Neural cell (in vitro differentiated cells): ENCODE data around the gene ADAMTS6. TPM values are rescaled to one million over a fixed set of nuclear protein-coding genes. Genes with fewer than 3 reads are reported as not detected.

ENCODE experiments used
- H2AFZ ChIP-seq: fragments of 200-600, 300-800 bp; sonication (generic), shearing (Covaris generic); 2 replicates; pipeline ENCODE4 v1.6.0; 2014; ENCODE audit warnings: low read depth, mild to moderate bottlenecking, antibody characterized with exemption, low read length, moderate library complexity
- H3F3A ChIP-seq: fragments of 200-600 bp; shearing (Covaris generic); 2 replicates; pipeline ENCODE4 v1.6.1; 2016; ENCODE audit warnings: mild to moderate bottlenecking, moderate library complexity, mixed read lengths, antibody characterized with exemption, low read length; ENCODE audit not compliant: insufficient read depth, poor library complexity, severe bottlenecking
- H3K27ac ChIP-seq: fragments of 200-600, 300-800 bp; sonication (generic), shearing (Covaris generic); 2 replicates; pipeline ENCODE4 v1.5.1; 2014; ENCODE audit warnings: mild to moderate bottlenecking, low read length, moderate library complexity
- H3K27me3 ChIP-seq: fragments of 300-800, 200-600 bp; sonication (generic), shearing (Covaris generic); 2 replicates; pipeline ENCODE4 v1.6.0; 2014; ENCODE audit warnings: mild to moderate bottlenecking, low read depth, low read length, moderate library complexity; ENCODE audit not compliant: insufficient read depth
- H3K36me3 ChIP-seq: fragments of 300-800, 200-600 bp; sonication (generic), shearing (Covaris generic); 2 replicates; pipeline ENCODE4 v1.5.1; 2014; ENCODE audit warnings: mild to moderate bottlenecking, antibody characterized with exemption, low read length, moderate library complexity; ENCODE audit not compliant: insufficient read depth
- H3K4me2 ChIP-seq: fragments of 300-800, 200-600 bp; sonication (generic), shearing (Covaris generic); 2 replicates; pipeline ENCODE4 v1.6.0; 2014; ENCODE audit warnings: mild to moderate bottlenecking, low read length
- H3K4me3 ChIP-seq: fragments of 300-800, 200-600 bp; sonication (generic), shearing (Covaris generic); 2 replicates; pipeline ENCODE4 v1.5.1; 2014; ENCODE audit warnings: mild to moderate bottlenecking, low read length, moderate library complexity
- H3K79me2 ChIP-seq: fragments of 200-600 bp; shearing (Covaris generic); replicated peaks from 2 replicates; pipeline ENCODE4 v1.6.0; 2014; ENCODE audit warnings: mild to moderate bottlenecking, low read length, moderate library complexity; ENCODE audit not compliant: insufficient read depth
- H3K9ac ChIP-seq: fragments of 300-800, 200-600 bp; sonication (generic), shearing (Covaris generic); 2 replicates; pipeline ENCODE4 v1.6.1; 2016; ENCODE audit warnings: mild to moderate bottlenecking, low read length, mixed read lengths
- H3K9me2 ChIP-seq: fragments of 200-600 bp; shearing (Covaris generic); 2 replicates; pipeline ENCODE4 v1.6.1; 2016; ENCODE audit warnings: mild to moderate bottlenecking, low read length, mixed read lengths; ENCODE audit not compliant: insufficient read depth
- H3K9me3 ChIP-seq: fragments of 200-600, 300-800 bp; sonication (generic), shearing (Covaris generic); 2 replicates; pipeline ENCODE4 v1.6.1; 2016; ENCODE audit warnings: mild to moderate bottlenecking, mixed run types, low read length, moderate library complexity, mixed read lengths
- H4K20me1 ChIP-seq: fragments of 200-600 bp; shearing (Covaris generic); 2 replicates; pipeline ENCODE4 v1.6.1; 2016; ENCODE audit warnings: mild to moderate bottlenecking, mixed run types; ENCODE audit not compliant: insufficient read depth
- EP300 ChIP-seq: fragments of 450-650 bp; conservative IDR thresholded peaks from 2 replicates; pipeline ENCODE4 v1.6.1; 2014; ENCODE audit warnings: antibody characterized with exemption, mild to moderate bottlenecking, moderate library complexity; ENCODE audit not compliant: poor library complexity, severe bottlenecking
- EZH2 ChIP-seq: fragments of 200-600, 300-800 bp; shearing (Covaris generic), sonication (generic); IDR thresholded peaks from 2 replicates; pipeline ENCODE4 v1.6.1; 2014; ENCODE audit warnings: antibody characterized with exemption, low read length, borderline replicate concordance, mild to moderate bottlenecking; ENCODE audit not compliant: insufficient read depth, poor library complexity, severe bottlenecking
- MXI1 ChIP-seq: fragments of 450-650 bp; conservative IDR thresholded peaks from 2 replicates; pipeline ENCODE4 v1.6.1; 2014; ENCODE audit warnings: antibody characterized with exemption, mild to moderate bottlenecking; ENCODE audit not compliant: poor library complexity, severe bottlenecking
- POLR2AphosphoS5 ChIP-seq: IDR thresholded peaks from 2 replicates; pipeline ENCODE4 v1.6.1; 2012
- RAD21 ChIP-seq: fragments of 450-650 bp; conservative IDR thresholded peaks from 2 replicates; pipeline ENCODE4 v1.6.1; 2014; ENCODE audit warnings: antibody characterized with exemption, mild to moderate bottlenecking, moderate library complexity
- SMC3 ChIP-seq: fragments of 450-650 bp; conservative IDR thresholded peaks from 2 replicates; pipeline ENCODE4 v1.6.1; 2014; ENCODE audit warnings: antibody characterized with exemption, mild to moderate bottlenecking, moderate library complexity; ENCODE audit not compliant: poor library complexity
- TAF1 ChIP-seq: IDR thresholded peaks from 2 replicates; pipeline ENCODE4 v1.6.1; 2012; ENCODE audit warnings: low read depth
- polyA plus RNA-seq: library from polyadenylated mRNA; depleted of rRNA; stranded (reverse); fragments of >200 nt; gene quantifications from 2 replicates; pipeline ENCODE4 v1.2.3, GENCODE V29; 2014
- TF ChIP-seq, protein P1 (sequence below): fragments of 450-650 bp; IDR thresholded peaks from 2 replicates; pipeline ENCODE4 v1.5.1; 2014; ENCODE audit warnings: antibody characterized with exemption, mild to moderate bottlenecking, moderate library complexity; ENCODE audit not compliant: poor library complexity, severe bottlenecking
- TF ChIP-seq, protein P2 (sequence below): IDR thresholded peaks from 2 replicates; pipeline ENCODE4 v1.6.1; 2012; ENCODE audit warnings: borderline replicate concordance

ADAMTS6 gene
- polyA plus RNA-seq, 1 donor from 2014 or later = 0.58 TPM

DNA sequence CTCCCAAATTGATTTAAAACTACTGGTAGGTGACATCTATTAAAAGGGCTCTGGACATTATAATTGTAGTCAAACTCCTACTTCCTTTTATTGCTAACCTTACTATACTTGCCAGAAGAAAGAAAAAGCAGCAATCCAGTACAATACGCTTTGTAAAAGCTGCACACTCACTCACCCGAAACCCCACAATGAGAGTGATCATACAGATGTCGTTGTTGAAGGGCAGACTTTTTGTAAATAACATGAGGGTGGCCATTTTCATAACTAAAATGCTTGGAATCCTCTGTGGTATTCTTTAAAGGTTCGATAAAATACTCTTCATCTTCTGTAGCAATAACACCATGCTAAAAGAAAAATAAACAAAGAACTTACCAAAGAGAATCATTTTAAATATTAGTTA lies 21.7 kb downstream of the ADAMTS6 start:
- H3K4me3 ChIP-seq = no peak overlapping the region
- no peak for TF ChIP-seq EP300
- TF ChIP-seq, protein P1, sequence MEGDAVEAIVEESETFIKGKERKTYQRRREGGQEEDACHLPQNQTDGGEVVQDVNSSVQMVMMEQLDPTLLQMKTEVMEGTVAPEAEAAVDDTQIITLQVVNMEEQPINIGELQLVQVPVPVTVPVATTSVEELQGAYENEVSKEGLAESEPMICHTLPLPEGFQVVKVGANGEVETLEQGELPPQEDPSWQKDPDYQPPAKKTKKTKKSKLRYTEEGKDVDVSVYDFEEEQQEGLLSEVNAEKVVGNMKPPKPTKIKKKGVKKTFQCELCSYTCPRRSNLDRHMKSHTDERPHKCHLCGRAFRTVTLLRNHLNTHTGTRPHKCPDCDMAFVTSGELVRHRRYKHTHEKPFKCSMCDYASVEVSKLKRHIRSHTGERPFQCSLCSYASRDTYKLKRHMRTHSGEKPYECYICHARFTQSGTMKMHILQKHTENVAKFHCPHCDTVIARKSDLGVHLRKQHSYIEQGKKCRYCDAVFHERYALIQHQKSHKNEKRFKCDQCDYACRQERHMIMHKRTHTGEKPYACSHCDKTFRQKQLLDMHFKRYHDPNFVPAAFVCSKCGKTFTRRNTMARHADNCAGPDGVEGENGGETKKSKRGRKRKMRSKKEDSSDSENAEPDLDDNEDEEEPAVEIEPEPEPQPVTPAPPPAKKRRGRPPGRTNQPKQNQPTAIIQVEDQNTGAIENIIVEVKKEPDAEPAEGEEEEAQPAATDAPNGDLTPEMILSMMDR = no peak
- no peak for TF ChIP-seq RAD21
- TF ChIP-seq EZH2 = no peak
- no peak for TF ChIP-seq POLR2AphosphoS5
- no peak for TF ChIP-seq SMC3
- TF ChIP-seq, protein P2, sequence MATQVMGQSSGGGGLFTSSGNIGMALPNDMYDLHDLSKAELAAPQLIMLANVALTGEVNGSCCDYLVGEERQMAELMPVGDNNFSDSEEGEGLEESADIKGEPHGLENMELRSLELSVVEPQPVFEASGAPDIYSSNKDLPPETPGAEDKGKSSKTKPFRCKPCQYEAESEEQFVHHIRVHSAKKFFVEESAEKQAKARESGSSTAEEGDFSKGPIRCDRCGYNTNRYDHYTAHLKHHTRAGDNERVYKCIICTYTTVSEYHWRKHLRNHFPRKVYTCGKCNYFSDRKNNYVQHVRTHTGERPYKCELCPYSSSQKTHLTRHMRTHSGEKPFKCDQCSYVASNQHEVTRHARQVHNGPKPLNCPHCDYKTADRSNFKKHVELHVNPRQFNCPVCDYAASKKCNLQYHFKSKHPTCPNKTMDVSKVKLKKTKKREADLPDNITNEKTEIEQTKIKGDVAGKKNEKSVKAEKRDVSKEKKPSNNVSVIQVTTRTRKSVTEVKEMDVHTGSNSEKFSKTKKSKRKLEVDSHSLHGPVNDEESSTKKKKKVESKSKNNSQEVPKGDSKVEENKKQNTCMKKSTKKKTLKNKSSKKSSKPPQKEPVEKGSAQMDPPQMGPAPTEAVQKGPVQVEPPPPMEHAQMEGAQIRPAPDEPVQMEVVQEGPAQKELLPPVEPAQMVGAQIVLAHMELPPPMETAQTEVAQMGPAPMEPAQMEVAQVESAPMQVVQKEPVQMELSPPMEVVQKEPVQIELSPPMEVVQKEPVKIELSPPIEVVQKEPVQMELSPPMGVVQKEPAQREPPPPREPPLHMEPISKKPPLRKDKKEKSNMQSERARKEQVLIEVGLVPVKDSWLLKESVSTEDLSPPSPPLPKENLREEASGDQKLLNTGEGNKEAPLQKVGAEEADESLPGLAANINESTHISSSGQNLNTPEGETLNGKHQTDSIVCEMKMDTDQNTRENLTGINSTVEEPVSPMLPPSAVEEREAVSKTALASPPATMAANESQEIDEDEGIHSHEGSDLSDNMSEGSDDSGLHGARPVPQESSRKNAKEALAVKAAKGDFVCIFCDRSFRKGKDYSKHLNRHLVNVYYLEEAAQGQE = no peak
- no peak for TF ChIP-seq MXI1
- TF ChIP-seq TAF1 = no peak
- H3K79me2 ChIP-seq = no peaks in the 10 kb centered on the region
- H4K20me1 ChIP-seq = no peaks in the 10 kb centered on the region
- H3F3A ChIP-seq = no peaks in the 10 kb centered on the region
- H3K27ac ChIP-seq = no peak overlapping the region
- no peaks in the 10 kb centered on the region for H3K27me3 ChIP-seq
- H3K9ac ChIP-seq = no peak overlapping the region
- no peak overlapping the region for H2AFZ ChIP-seq
- no peaks in the 10 kb centered on the region for H3K9me3 ChIP-seq
- H3K36me3 ChIP-seq = no peaks in the 10 kb centered on the region
- H3K9me2 ChIP-seq = no peaks in the 10 kb centered on the region
- H3K4me2 ChIP-seq = no peak overlapping the region

DNA sequence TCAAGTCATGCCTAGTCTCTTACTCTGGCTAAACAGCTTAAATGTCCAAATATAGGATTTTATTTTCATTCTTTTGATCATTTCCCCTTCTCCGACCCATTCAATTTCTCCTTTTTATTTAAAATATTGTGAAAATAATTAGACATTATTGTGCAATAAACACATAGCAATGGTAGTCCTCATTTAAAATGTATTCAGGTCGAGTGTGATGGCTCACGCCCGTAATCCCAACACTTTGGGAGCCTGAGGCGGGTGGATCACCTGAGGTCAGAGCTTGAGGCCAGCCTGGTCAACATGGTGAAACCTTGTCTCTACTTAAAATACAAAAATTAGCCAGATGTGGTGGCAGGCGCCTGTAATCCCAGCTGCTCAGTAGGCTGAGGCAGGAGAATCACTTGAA lies 26.7 kb downstream of the ADAMTS6 start:
- Histone ChIP-seq H3K4me2 (no peak overlapping the region), H4K20me1 (no peaks in the 10 kb centered on the region), H3F3A (no peaks in the 10 kb centered on the region)

More for the DNA sequence above, 26.7 kb downstream of the ADAMTS6 start:
- Histone ChIP-seq H3K79me2 (no peaks in the 10 kb centered on the region), H2AFZ (no peak overlapping the region), H3K4me3 (no peak overlapping the region), H3K9me3 (no peaks in the 10 kb centered on the region), H3K27me3 (no peaks in the 10 kb centered on the region), H3K9ac (no peak overlapping the region), H3K36me3 (no peaks in the 10 kb centered on the region), H3K27ac (no peak overlapping the region), H3K9me2 (no peaks in the 10 kb centered on the region)
- no peak for TF ChIP-seq SMC3
- TF ChIP-seq EZH2 = no peak
- TF ChIP-seq, protein P2 = no peak
- no peak for TF ChIP-seq POLR2AphosphoS5
- TF ChIP-seq, protein P1 = no peak
- no peak for TF ChIP-seq RAD21
- TF ChIP-seq MXI1 = no peak
- TF ChIP-seq EP300 = no peak
- TF ChIP-seq TAF1 = no peak
